Dedifferentiated amniotic fluid mesenchymal stem cell (primary cell): Measurements from ENCODE around the gene RRP9.
"Not testable (repeated sequence)": the region's sequence is repeated elsewhere in the genome, so short reads cannot be mapped to it uniquely, and the experiment has no call there.

Experiments used
- DNase-seq: peaks from one replicate; pipeline ENCODE4 v3.0.0-alpha.2; 2016; ENCODE audit errors: extremely low spot score

The RRP9 gene

GRCh38 chr3:51941798-51942602 is at the start of gene RRP9, which contains the start of gene PARP3:
RRP9 (minus strand) TSS chr3:51941904; CDS start chr3:51941867, 37 bp downstream.
PARP3 (plus strand) TSS chr3:51942363; CDS start chr3:51943356, 993 bp downstream.
- DNase-seq = peak; percentile 100

GRCh38 chr3:51990501-51990971 is 48.8 kb upstream of the RRP9 start:
- DNase-seq = not testable (repeated sequence)

DNA sequence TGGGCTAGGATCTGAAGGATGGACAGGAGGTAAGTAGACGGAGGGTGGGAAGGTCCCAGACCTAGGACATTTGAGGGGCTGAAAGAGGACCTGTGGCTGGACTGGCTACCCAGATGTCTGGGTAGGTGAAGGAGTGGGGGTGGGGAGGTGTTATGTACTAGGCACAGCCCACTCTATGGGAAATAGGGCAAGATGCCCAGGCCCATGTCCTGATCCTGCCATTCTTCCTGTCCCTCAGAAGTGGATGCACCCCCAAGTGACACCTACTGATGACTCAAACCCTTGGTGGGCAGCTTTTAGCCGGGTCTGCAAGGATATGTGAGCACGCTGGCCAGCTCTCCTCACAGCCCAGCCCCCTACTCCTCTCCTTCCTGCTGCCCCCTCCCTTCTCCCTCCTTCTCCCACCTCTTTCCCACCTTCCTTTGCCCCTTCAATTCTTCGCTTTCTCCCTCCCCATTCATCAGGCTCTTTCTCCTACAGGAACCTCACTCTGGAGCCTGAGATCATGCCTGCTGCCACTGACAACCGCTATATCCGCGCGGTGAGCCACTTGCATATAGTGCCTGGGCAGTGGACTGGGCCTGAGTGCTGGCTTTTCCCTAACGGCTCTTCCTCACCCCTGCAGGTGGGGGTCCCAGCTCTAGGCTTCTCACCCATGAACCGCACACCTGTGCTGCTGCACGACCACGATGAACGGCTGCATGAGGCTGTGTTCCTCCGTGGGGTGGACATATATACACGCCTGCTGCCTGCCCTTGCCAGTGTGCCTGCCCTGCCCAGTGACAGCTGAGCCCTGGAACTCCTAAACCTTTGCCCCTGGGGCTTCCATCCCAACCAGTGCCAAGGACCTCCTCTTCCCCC is 46.8 kb upstream of the RRP9 start:
- DNase-seq = no peak

- no peak for DNase-seq
These were observed 45.9 kb upstream of the RRP9 start for GRCh38 chr3:51987568-51987967.

- no peak for DNase-seq
These were observed 44.6 kb upstream of the RRP9 start for GRCh38 chr3:51986010-51986947.

- DNase-seq = no peak
These were observed 43.4 kb upstream of the RRP9 start for GRCh38 chr3:51985063-51985462.

GRCh38 chr3:51984269-51984647 is 42.6 kb upstream of the RRP9 start:
- no peak for DNase-seq

- no peak for DNase-seq
These were observed 42.0 kb upstream of the RRP9 start for GRCh38 chr3:51983578-51984268.

DNA sequence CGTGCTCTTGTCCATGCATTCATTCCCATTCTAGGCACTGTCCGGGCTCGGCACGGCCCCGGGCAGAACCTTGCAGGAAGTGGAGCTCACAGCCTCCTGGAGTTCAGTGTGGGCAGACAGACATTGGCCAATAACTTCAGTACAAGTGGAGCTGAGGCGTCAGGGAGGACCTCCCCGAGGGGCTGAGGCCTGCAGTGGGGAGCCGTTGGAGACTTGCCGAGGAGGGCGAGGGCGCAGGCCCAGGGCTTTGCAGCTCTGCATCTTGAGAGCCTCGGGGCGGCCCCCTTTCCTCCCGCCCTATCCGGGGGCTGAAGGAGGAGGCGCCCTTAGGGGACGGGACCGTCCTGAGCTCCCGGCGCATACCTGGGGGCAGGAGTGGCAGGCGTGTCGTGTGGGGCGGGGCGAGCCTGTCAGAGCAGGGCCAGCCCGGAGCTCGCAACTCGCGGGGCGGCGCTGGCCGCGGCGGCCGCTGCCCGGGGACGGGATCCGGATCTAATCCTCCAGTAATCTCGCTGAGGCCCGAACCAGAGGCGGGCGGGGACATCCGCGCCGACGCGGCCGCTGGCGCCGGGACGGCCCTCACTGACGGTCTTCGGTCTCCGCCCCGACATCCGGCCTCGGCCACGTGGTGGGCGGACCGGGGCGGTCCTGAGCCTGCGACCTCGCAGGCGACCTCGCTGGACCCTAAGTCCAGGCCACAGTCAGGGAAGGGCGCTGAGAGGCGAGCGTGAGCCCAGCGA is 41.3 kb upstream of the RRP9 start, which contains the start of gene ACY1:
Gene ACY1 (plus strand): TSS at position 698 of the 740 bp plus-strand sequence. CDS start 530 bp downstream, outside the sequence.
- peak; percentile 67 for DNase-seq

GRCh38 chr3:51982352-51982837 is 40.7 kb upstream of the RRP9 start:
- no peak for DNase-seq

GRCh38 chr3:51980253-51980652 is 38.5 kb upstream of the RRP9 start:
- DNase-seq = no peak

DNA sequence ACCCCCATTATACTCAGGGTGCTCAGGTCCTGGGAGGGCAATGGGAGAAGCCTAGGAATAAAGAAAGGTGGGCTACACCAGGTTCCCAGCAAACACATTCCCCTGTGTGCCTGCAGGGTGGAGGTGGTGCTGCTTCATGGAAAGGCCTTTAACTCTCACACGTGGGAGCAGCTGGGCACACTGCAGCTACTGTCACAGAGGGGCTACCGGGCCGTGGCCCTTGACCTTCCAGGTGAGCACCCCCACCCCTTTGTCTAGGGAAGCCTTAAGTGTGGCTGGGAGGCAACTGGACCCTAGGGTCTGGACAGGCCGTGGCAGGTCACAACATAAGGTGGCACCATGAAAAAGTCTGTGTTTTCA is 36.4 kb upstream of the RRP9 start:
- DNase-seq = no peak

DNA sequence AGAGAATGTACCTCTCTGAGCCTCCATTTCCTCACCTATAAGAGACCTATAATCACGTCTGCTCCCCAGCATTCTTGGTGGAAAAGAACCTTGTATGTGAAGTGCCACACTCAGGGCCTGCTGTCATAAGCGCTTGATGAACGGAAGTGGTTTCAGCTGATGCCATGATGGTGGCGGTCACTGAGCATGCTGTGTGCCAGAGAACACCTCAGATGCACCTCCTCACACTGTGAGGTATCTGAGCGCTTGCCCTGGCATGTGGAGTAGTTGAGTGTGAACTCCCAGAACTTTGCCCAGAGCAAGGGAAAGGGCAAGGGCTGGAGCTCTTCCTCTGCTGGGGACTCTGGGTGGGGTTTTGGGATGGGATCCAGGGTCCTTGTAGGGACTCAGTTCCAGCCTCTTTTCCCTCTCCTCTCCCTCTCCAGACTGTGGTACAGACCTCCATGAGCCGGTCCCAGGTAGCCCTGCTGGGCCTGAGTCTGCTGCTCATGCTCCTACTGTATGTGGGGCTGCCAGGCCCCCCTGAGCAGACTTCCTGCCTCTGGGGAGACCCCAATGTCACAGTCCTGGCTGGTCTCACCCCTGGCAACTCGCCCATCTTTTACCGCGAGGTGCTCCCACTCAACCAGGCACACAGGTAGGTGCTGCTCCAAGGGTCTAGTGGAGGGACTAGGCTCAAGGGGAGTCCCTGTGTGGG is 35.9 kb upstream of the RRP9 start:
- DNase-seq = no peak

- DNase-seq = no peak
These were observed 34.3 kb upstream of the RRP9 start for GRCh38 chr3:51975852-51976549.

GRCh38 chr3:51974963-51975851 is 33.5 kb upstream of the RRP9 start, which contains the start of gene ABHD14A:
ABHD14A (plus strand) TSS chr3:51975064; CDS start chr3:51975136, 72 bp downstream.
- DNase-seq = peak; percentile 49

GRCh38 chr3:51974277-51974962 is 32.7 kb upstream of the RRP9 start:
- no peak for DNase-seq

DNA sequence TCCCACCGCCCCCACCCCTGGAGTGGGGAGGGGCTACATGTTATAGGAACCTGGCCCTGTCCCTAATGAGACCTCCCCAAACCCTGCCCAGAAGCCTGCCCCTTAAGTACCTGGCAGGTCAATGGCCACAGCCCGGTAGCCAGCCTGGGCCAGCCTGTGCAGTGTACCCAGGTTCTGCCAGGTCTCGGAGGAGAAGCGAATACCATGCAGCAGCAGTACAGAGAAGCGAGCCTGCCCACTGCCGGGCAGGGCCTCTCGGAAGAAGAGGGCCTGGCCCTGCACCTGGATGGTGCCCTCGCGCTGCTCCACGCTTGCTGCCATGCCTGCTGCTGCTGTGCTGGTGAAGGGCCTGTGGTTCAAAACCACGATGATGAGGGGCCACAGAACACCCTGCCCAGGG is 29.6 kb upstream of the RRP9 start:
- DNase-seq = no peak
